Ishikawa (cell line): Measurements from ENCODE around the gene TSC1.

Experiments used
- MAX ChIP-seq: IDR thresholded peaks from 2 replicates; pipeline ENCODE4 v1.6.1; 2012
- TAF1 ChIP-seq: IDR thresholded peaks from 2 replicates; pipeline ENCODE4 v1.6.1; 2012; ENCODE audit warnings: low read depth, mild to moderate bottlenecking
- TCF12 ChIP-seq: IDR thresholded peaks from 2 replicates; pipeline ENCODE4 v1.6.1; 2012; ENCODE audit warnings: low read depth

- TF ChIP-seq TAF1, result no peak
- no peak for TF ChIP-seq MAX
- TF ChIP-seq TCF12, result no peak
These were observed 49.3 kb downstream of the TSC1 start for GRCh38 chr9:132894862-132895835.
